SK-N-SH (cell line): ENCODE results near the gene PFKP. TPM values are rescaled to one million over a fixed set of nuclear protein-coding genes. Genes with fewer than 3 reads are reported as not detected.

Experiments used
- CTCF ChIA-PET: fragments of 300-600, 350-600 bp; formaldehyde crosslinking; extraction: SDS; loops from one replicate; lab custom pipeline; 2021; lab: Yijun Ruan, JAX
- POLR2A ChIA-PET: fragments of 350-600 bp; sonication (Branson Sonifier 250); formaldehyde crosslinking; extraction: SDS; loops from one replicate; lab custom pipeline; 2020; ENCODE audit warnings: antibody characterized with exemption, inconsistent platforms; lab: Yijun Ruan, JAX
- DNase-seq: peaks from one replicate; pipeline ENCODE4 v3.0.0; 2012
- H2AFZ ChIP-seq: fragments of 200-600 bp; sonication (generic); 2 replicates; pipeline ENCODE4 v1.8.1; 2016; ENCODE audit warnings: antibody characterized with exemption, mild to moderate bottlenecking, low read depth
- H3F3A ChIP-seq: fragments of 200-600 bp; sonication (generic); replicated peaks from 2 replicates; pipeline ENCODE3; 2016; ENCODE audit warnings: antibody characterized with exemption, mild to moderate bottlenecking; ENCODE audit not compliant: insufficient read depth
- H3K27ac ChIP-seq, 2 experiments: fragments of 200-500 bp in 1 of 2; fragments of 200-600 bp in 1 of 2; sonication (Bioruptor generic) in 1 of 2; sonication (generic), shearing (Covaris generic) in 1 of 2; 2 replicates each; pipeline versions ENCODE4 v1.5.1 to v1.6.1; 2014 to 2016; ENCODE audit warnings: low read depth in 2 of 2, inconsistent platforms in 1 of 2, low read length in 1 of 2, mild to moderate bottlenecking in 1 of 2, mixed read lengths in 1 of 2
- H3K27me3 ChIP-seq: fragments of 200-600 bp; sonication (generic), shearing (Covaris generic); 2 replicates; pipeline ENCODE4 v1.6.1; 2016; ENCODE audit warnings: mixed run types; ENCODE audit not compliant: insufficient read depth
- H3K36me3 ChIP-seq, 2 experiments: fragments of 200-500 bp in 1 of 2; fragments of 200-600 bp in 1 of 2; sonication (Bioruptor generic) in 1 of 2; sonication (generic) in 1 of 2; replicated peaks in 1 of 2; 2 replicates each; pipeline versions ENCODE3 to v1.5.1; 2014 to 2016; ENCODE audit warnings: low read length in 1 of 2, mild to moderate bottlenecking in 1 of 2; ENCODE audit not compliant: insufficient read depth in 2 of 2, control insufficient read depth in 1 of 2
- H3K4me1 ChIP-seq, 2 experiments: fragments of 200-500 bp in 1 of 2; fragments of 200-600 bp in 1 of 2; sonication (Bioruptor generic) in 1 of 2; sonication (generic), shearing (Covaris generic) in 1 of 2; 2 replicates each; pipeline versions ENCODE4 v1.5.1 to v1.6.1; 2014 to 2016; ENCODE audit warnings: low read depth in 1 of 2, low read length in 1 of 2, mixed run types in 1 of 2; ENCODE audit not compliant: insufficient read depth in 2 of 2, control insufficient read depth in 1 of 2
- H3K4me2 ChIP-seq: fragments of 200-600 bp; sonication (generic), shearing (Covaris generic); 2 replicates; pipeline ENCODE4 v1.6.1; 2017; ENCODE audit warnings: mixed run types
- H3K4me3 ChIP-seq, 2 experiments: fragments of 200-500 bp in 1 of 2; fragments of 200-600 bp in 1 of 2; sonication (Bioruptor generic) in 1 of 2; sonication (generic), shearing (Covaris generic) in 1 of 2; 2 replicates each; pipeline versions ENCODE4 v1.5.1 to v1.8.1; 2014 to 2016; ENCODE audit warnings: low read depth in 2 of 2, inconsistent platforms in 1 of 2, low read length in 1 of 2, mild to moderate bottlenecking in 1 of 2, mixed read lengths in 1 of 2, moderate library complexity in 1 of 2
- H3K79me2 ChIP-seq: fragments of 200-600 bp; sonication (generic); 2 replicates; pipeline ENCODE4 v1.8.1; 2017; ENCODE audit warnings: mild to moderate bottlenecking; ENCODE audit not compliant: insufficient read depth
- H3K9ac ChIP-seq: fragments of 200-600 bp; sonication (generic); 2 replicates; pipeline ENCODE4 v1.6.1; 2017; ENCODE audit warnings: mixed run types
- H3K9me2 ChIP-seq: fragments of 200-600 bp; sonication (generic); 2 replicates; pipeline ENCODE4 v1.6.1; 2017; ENCODE audit warnings: mixed run types
- H3K9me3 ChIP-seq: fragments of 200-600 bp; sonication (generic); 2 replicates; pipeline ENCODE4 v1.6.1; 2017; ENCODE audit warnings: mixed run types, mild to moderate bottlenecking, moderate library complexity
- H4K20me1 ChIP-seq: fragments of 200-600 bp; sonication (generic); 2 replicates; pipeline ENCODE4 v1.6.1; 2017; ENCODE audit warnings: mild to moderate bottlenecking, mixed run types; ENCODE audit not compliant: insufficient read depth
- ELF1 ChIP-seq: IDR thresholded peaks from 2 replicates; pipeline ENCODE4 v1.4.0; 2012
- FOSL2 ChIP-seq: IDR thresholded peaks from 2 replicates; pipeline ENCODE4 v1.4.0; 2012; ENCODE audit warnings: low read depth, mild to moderate bottlenecking, moderate library complexity, borderline replicate concordance
- FOXJ3 ChIP-seq: sonication (generic); formaldehyde crosslinking; IDR thresholded peaks from 2 replicates; pipeline ENCODE4 v1.5.1; 2020; ENCODE audit warnings: mild to moderate bottlenecking, missing genetic modification reagents
- FOXM1 ChIP-seq: IDR thresholded peaks from 2 replicates; pipeline ENCODE4 v1.4.0; 2012; ENCODE audit warnings: low read depth, mild to moderate bottlenecking
- GABPA ChIP-seq: IDR thresholded peaks from 2 replicates; pipeline ENCODE4 v1.4.0; 2012; ENCODE audit warnings: low read depth, mild to moderate bottlenecking
- MXI1 ChIP-seq: IDR thresholded peaks from 2 replicates; pipeline ENCODE4 v1.6.1; 2012; ENCODE audit warnings: mild to moderate bottlenecking, low read depth, low read length, improper control_type of control experiment
- NRF1 ChIP-seq: IDR thresholded peaks from 2 replicates; pipeline ENCODE4 v1.6.1; 2012; ENCODE audit warnings: low read depth, mild to moderate bottlenecking, low read length
- POLR2AphosphoS5 ChIP-seq: IDR thresholded peaks from 2 replicates; pipeline ENCODE4 v1.6.1; 2012; ENCODE audit warnings: low read depth, low read length
- RCOR1 ChIP-seq: fragments of 150-350 bp; IDR thresholded peaks from 2 replicates; pipeline ENCODE4 v1.6.1; 2017; ENCODE audit warnings: antibody characterized with exemption, low read length
- RFX5 ChIP-seq: IDR thresholded peaks from 2 replicates; pipeline ENCODE4 v1.6.1; 2012; ENCODE audit warnings: mild to moderate bottlenecking, improper control_type of control experiment, low read length
- SIN3A ChIP-seq: IDR thresholded peaks from 2 replicates; pipeline ENCODE4 v1.6.1; 2012; ENCODE audit warnings: low read depth, mild to moderate bottlenecking, low read length, moderate library complexity, borderline replicate concordance
- TCF12 ChIP-seq: IDR thresholded peaks from 2 replicates; pipeline ENCODE4 v1.4.0; 2012
- YY1 ChIP-seq: IDR thresholded peaks from 2 replicates; pipeline ENCODE4 v1.4.0; 2012; ENCODE audit warnings: low read depth, mild to moderate bottlenecking
- WGBS: methylation state at CpG from one replicate; pipeline ENCODE4 v1.1.6; 2017; ENCODE audit warnings: low lambda C conversion rate; 5-methylcytosine and 5-hydroxymethylcytosine counted together
- polyA plus RNA-seq, 3 experiments: library from polyadenylated mRNA; depleted of rRNA; stranded (reverse); fragments of >200 nt; gene quantifications; 2 replicates each; pipeline ENCODE4 v1.2.3, GENCODE V29; 2012
- TF ChIP-seq, protein P1 (sequence below): fragments of 150-350 bp; IDR thresholded peaks from 2 replicates; pipeline ENCODE4 v1.6.1; 2016; ENCODE audit warnings: mild to moderate bottlenecking, low read depth, low read length
- TF ChIP-seq, protein P2 (sequence below): fragments of 150-350 bp; IDR thresholded peaks from 2 replicates; pipeline ENCODE4 v1.6.1; 2017; ENCODE audit warnings: antibody characterized with exemption, low read length, low read depth, borderline replicate concordance
- TF ChIP-seq, protein P3 (sequence below): fragments of 200-600 bp; sonication (generic); IDR thresholded peaks from 2 replicates; pipeline ENCODE4 v1.6.1; 2017; ENCODE audit warnings: antibody characterized with exemption, mild to moderate bottlenecking, moderate library complexity
- TF ChIP-seq, protein P4 (sequence below): IDR thresholded peaks from 2 replicates; pipeline ENCODE4; 2012
- TF ChIP-seq, protein P5 (sequence below): IDR thresholded peaks from 2 replicates; pipeline ENCODE4 v1.4.0; 2012; ENCODE audit warnings: low read depth
- TF ChIP-seq, protein P6 (sequence below): IDR thresholded peaks from 2 replicates; pipeline ENCODE4 v1.4.0; 2012; ENCODE audit warnings: low read depth, borderline replicate concordance

PFKP gene
- polyA plus RNA-seq, 1 of the 3 experiments (the other 2 are of a cell fraction) = 175 TPM

DNA sequence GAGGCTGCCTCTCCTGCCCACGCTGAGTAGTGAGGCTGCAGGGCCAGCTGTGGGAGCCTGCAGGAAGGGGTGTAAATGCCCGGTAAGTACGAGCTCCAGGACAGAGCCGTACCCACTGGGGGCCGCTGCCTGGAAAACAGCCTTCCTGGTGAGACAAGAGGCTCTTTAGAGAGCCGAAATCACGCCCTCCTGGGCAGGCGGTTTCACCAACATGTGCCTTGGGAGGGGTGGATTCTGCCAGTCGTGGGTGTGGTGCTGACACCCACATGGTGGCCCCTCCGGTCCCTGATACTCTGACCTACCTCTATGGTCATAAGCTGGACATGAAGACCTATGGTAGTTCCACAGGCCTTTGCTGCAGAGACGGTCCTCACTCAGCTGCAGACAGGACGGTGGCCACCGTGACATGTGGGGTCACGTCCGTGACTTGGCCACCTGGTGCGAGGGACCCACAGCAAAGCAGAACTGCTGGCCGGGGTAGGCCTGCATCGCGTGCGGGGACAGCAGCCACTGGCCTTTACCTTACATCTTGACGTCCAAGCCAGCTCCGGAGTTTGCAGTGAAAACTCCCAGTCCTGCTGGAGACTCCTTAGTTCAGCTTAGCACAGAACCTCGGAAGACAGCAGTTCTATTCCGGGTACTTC lies 58.3 kb downstream of the PFKP start:
- H3K9ac ChIP-seq = no peak overlapping the region
- no peak overlapping the region for H2AFZ ChIP-seq
- H3F3A ChIP-seq = no peaks in the 10 kb centered on the region
- H3K4me1 ChIP-seq = no peaks in the 10 kb centered on the region; a peak in 1 of 4 replicates
- H3K9me2 ChIP-seq = no peaks in the 10 kb centered on the region
- no peaks in the 10 kb centered on the region for H4K20me1 ChIP-seq
- peaks cover 14% of the 10 kb centered on the region; the same call in 1 of the 2 replicates for H3K79me2 ChIP-seq
- no peaks in the 10 kb centered on the region for H3K27me3 ChIP-seq
- no peaks in the 10 kb centered on the region for H3K9me3 ChIP-seq
- H3K4me3 ChIP-seq = no peak overlapping the region
- ChIA-PET CTCF (interaction anchor here (0.9 kb wide), 1 partner anchor 15 kb away, joined by 3 read pairs; no protein-coding TSS in a partner anchor), POLR2A (no interaction called here)
- H3K27ac ChIP-seq = no peak overlapping the region
- no peak overlapping the region for H3K4me2 ChIP-seq
- TF ChIP-seq FOXJ3 (CRISPR knock-in tag) (no peak), ELF1 (no peak), FOXM1 (no peak), SIN3A (no peak), FOSL2 (no peak), RFX5 (no peak), POLR2AphosphoS5 (no peak), TCF12 (no peak), GABPA (no peak), RCOR1 (no peak)
- TF ChIP-seq, protein P1, sequence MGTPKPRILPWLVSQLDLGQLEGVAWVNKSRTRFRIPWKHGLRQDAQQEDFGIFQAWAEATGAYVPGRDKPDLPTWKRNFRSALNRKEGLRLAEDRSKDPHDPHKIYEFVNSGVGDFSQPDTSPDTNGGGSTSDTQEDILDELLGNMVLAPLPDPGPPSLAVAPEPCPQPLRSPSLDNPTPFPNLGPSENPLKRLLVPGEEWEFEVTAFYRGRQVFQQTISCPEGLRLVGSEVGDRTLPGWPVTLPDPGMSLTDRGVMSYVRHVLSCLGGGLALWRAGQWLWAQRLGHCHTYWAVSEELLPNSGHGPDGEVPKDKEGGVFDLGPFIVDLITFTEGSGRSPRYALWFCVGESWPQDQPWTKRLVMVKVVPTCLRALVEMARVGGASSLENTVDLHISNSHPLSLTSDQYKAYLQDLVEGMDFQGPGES = no peak
- TF ChIP-seq, protein P2, sequence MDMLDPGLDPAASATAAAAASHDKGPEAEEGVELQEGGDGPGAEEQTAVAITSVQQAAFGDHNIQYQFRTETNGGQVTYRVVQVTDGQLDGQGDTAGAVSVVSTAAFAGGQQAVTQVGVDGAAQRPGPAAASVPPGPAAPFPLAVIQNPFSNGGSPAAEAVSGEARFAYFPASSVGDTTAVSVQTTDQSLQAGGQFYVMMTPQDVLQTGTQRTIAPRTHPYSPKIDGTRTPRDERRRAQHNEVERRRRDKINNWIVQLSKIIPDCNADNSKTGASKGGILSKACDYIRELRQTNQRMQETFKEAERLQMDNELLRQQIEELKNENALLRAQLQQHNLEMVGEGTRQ = no peak
- TF ChIP-seq, protein P3, sequence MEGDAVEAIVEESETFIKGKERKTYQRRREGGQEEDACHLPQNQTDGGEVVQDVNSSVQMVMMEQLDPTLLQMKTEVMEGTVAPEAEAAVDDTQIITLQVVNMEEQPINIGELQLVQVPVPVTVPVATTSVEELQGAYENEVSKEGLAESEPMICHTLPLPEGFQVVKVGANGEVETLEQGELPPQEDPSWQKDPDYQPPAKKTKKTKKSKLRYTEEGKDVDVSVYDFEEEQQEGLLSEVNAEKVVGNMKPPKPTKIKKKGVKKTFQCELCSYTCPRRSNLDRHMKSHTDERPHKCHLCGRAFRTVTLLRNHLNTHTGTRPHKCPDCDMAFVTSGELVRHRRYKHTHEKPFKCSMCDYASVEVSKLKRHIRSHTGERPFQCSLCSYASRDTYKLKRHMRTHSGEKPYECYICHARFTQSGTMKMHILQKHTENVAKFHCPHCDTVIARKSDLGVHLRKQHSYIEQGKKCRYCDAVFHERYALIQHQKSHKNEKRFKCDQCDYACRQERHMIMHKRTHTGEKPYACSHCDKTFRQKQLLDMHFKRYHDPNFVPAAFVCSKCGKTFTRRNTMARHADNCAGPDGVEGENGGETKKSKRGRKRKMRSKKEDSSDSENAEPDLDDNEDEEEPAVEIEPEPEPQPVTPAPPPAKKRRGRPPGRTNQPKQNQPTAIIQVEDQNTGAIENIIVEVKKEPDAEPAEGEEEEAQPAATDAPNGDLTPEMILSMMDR = no peak
- WGBS = 100% methylated on average over 7 of the region's 24 CpGs
- peaks cover 45 to 85% of the 10 kb centered on the region in 2 experiments for H3K36me3 ChIP-seq
- DNase-seq = no peak

DNA sequence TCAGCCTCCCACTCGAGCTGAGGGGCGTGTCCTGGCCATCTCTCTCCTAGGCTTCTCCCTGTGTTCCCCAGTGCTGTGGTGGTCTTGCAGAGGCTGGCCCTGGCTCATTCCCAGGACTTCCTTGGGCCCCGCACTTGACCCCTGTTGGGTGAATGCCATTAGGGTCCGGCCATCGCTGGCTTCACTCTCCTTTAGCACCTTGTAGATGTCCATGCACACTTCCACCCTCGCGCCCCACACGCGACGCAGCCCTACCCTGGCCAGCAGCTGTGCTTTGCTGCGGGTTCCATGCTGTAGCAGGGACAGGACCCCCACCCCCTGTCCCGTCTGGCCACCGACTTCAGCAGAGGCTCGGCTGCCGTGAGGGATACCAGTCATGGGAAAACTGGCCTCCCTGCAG lies 58.9 kb downstream of the PFKP start:
- no peak overlapping the region for H3K9ac ChIP-seq
- no peaks in the 10 kb centered on the region for H3K27me3 ChIP-seq
- POLR2A ChIA-PET = no interaction called here
- no peaks in the 10 kb centered on the region for H3K9me3 ChIP-seq
- CTCF ChIA-PET = no interaction called here
- no peaks in the 10 kb centered on the region for H3K9me2 ChIP-seq
- H3K36me3 ChIP-seq = peaks cover 47 to 79% of the 10 kb centered on the region in 2 experiments
- no peak overlapping the region for H3K4me2 ChIP-seq
- H3K27ac ChIP-seq = no peak overlapping the region
- H3F3A ChIP-seq = no peaks in the 10 kb centered on the region
- H3K79me2 ChIP-seq = peaks cover 14% of the 10 kb centered on the region; the same call in 1 of the 2 replicates
- no peak overlapping the region for H3K4me3 ChIP-seq
- no peaks in the 10 kb centered on the region for H4K20me1 ChIP-seq
- no peaks in the 10 kb centered on the region; a peak in 1 of 4 replicates for H3K4me1 ChIP-seq
- WGBS = 92% methylated on average over 15 of the region's 15 CpGs
- no peak for DNase-seq
- no peak overlapping the region for H2AFZ ChIP-seq
- TF ChIP-seq, protein P3 = no peak
- TF ChIP-seq TCF12 = no peak
- no peak for TF ChIP-seq FOSL2
- no peak for TF ChIP-seq NRF1
- TF ChIP-seq, protein P4, sequence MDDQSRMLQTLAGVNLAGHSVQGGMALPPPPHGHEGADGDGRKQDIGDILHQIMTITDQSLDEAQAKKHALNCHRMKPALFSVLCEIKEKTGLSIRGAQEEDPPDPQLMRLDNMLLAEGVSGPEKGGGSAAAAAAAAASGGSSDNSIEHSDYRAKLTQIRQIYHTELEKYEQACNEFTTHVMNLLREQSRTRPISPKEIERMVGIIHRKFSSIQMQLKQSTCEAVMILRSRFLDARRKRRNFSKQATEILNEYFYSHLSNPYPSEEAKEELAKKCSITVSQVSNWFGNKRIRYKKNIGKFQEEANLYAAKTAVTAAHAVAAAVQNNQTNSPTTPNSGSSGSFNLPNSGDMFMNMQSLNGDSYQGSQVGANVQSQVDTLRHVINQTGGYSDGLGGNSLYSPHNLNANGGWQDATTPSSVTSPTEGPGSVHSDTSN = no peak
- TF ChIP-seq YY1 = no peak
- TF ChIP-seq, protein P5, sequence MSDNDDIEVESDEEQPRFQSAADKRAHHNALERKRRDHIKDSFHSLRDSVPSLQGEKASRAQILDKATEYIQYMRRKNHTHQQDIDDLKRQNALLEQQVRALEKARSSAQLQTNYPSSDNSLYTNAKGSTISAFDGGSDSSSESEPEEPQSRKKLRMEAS = no peak
- TF ChIP-seq, protein P6, sequence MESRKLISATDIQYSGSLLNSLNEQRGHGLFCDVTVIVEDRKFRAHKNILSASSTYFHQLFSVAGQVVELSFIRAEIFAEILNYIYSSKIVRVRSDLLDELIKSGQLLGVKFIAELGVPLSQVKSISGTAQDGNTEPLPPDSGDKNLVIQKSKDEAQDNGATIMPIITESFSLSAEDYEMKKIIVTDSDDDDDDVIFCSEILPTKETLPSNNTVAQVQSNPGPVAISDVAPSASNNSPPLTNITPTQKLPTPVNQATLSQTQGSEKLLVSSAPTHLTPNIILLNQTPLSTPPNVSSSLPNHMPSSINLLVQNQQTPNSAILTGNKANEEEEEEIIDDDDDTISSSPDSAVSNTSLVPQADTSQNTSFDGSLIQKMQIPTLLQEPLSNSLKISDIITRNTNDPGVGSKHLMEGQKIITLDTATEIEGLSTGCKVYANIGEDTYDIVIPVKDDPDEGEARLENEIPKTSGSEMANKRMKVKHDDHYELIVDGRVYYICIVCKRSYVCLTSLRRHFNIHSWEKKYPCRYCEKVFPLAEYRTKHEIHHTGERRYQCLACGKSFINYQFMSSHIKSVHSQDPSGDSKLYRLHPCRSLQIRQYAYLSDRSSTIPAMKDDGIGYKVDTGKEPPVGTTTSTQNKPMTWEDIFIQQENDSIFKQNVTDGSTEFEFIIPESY = no peak
- no peak for TF ChIP-seq MXI1
